ENCODE measurements around the gene N4BP3. TPM values are rescaled to one million over a fixed set of nuclear protein-coding genes. Genes with fewer than 3 reads are reported as not detected.

The N4BP3 gene
- total RNA-seq = 0.34 and 0.45 TPM in 2 replicates

GRCh38 chr5:178113141-178113787 is at the start of gene N4BP3:
N4BP3 (plus strand) TSS chr5:178113532; CDS start chr5:178119584, 6,052 bp downstream.

DNA sequence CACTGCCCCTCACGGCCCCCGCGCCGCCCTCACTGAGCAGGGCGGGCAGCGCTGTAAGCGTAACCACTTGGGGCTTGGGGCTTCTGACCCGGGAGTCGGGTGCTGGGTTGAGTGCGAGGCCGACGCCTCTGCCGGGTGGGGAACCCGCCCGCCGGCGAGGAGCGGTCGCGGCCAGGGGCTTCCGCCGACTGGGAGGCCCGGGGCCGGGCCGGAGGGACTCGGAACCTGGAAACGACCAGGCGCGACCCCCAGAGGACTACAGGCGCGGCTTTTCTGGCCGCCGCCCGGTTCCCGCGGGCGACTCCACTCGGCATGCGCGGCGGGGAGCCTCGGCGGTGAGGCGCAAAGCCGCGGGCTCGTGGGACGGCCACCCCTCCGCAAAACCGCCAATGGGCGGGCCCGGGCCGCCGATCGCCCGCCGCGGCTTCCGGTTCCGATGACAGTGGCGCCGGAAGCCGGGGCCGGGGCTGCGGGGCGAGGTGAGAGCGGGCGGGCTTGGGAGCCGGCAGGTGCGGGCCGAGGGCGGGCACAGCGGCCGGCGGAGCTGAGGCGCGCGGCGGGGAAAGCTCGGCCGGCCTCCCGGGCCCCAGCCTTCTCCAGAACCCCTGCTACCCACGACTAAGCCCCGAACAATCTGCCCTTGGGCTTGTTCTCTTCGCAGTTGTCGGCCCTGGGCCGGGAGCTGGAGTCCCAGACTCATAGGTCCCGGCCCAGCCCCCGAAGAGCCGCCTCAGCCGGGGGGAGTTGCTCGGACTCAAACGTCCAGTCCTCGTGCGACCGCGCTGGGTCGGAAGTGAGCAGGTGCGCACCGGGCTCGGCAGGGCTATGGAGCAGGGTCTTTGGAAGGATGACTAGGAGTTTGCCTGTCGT is 17.5 kb downstream of the N4BP3 start, which contains the start of gene RMND5B:
Gene RMND5B (plus strand): TSS at position 439 of the 870 bp plus-strand sequence. CDS start 7,106 bp downstream, outside the sequence.

GRCh38 chr5:178153530-178154340 is 40.4 kb downstream of the N4BP3 start, which contains the start of gene NHP2:
NHP2 (minus strand) TSS chr5:178153885; CDS start chr5:178153817, 68 bp downstream.

Other genes starting within 250 kb of the N4BP3 start
- not detected in 2 replicates for gene PROP1, start 117.3 kb upstream of the N4BP3 start, total RNA-seq
- 14.5 and 15.2 TPM in 2 replicates for gene RMND5B, start 17.5 kb downstream of the N4BP3 start, total RNA-seq
- 733 and 760 TPM in 2 replicates for gene NHP2, start 40.4 kb downstream of the N4BP3 start, total RNA-seq
- gene GMCL2, start 73.8 kb downstream of the N4BP3 start, total RNA-seq = not detected in 2 replicates
- 142 and 157 TPM in 2 replicates for gene HNRNPAB, start 91.0 kb downstream of the N4BP3 start, total RNA-seq
- 17.2 and 18.3 TPM in 2 replicates for gene PHYKPL, start 119.3 kb downstream of the N4BP3 start, total RNA-seq

Measured in bronchus fibroblast of lung (primary cell).